Measurements from ENCODE around the gene MRPL34. TPM values are rescaled to one million over a fixed set of nuclear protein-coding genes. Genes with fewer than 3 reads are reported as not detected.
A peak's percentile ranks its signal among the peaks of the same experiment; 100 is the strongest.

Gene MRPL34
- total RNA-seq, 2 donors from 2014 or later, result 58.1 to 62.2 TPM

- TF ChIP-seq CTCF (conservative IDR thresholded peaks at IDR 0.05), result no peak
- Mint-ChIP-seq H3K4me1 (peaks cover 19% of the 10 kb centered on the region), H3K4me3 (peak overlapping the region; percentile 77), H3K27ac (peak overlapping the region; percentile 20), H3K36me3 (ENCODE audit: low read depth) (peaks cover 5% of the 10 kb centered on the region), H3K27me3 (ENCODE audit: insufficient read depth) (no peaks in the 10 kb centered on the region), H3K9me3 (no peaks in the 10 kb centered on the region)
- no peaks in the 10 kb centered on the region for H3K27me3 ChIP-seq (ENCODE audit: control insufficient read depth, insufficient read depth, low read length, poor library complexity, severe bottlenecking)
- H3K4me1 ChIP-seq (ENCODE audit: control insufficient read depth, insufficient read depth, low read length), result no peaks in the 10 kb centered on the region
- 13 to 21% methylated on average over 4 to 7 of the region's 7 CpGs for WGBS, 2 experiments (ENCODE audit: insufficient coverage in 1 of 2, insufficient read length in 1 of 2)
- no peak overlapping the region for H3K9ac ChIP-seq (ENCODE audit: extremely low read depth, low read length, poor library complexity, severe bottlenecking)
- H3K9me3 ChIP-seq (ENCODE audit: control insufficient read depth, low read length), result no peaks in the 10 kb centered on the region
- no peak overlapping the region for H3K4me3 ChIP-seq (ENCODE audit: low read length)
- no peaks in the 10 kb centered on the region for H3K36me3 ChIP-seq (ENCODE audit: control insufficient read depth, insufficient read depth, low read length)
- H3K27ac ChIP-seq (ENCODE audit: low read depth, low read length), result no peak overlapping the region
- DNase-seq, result no peak
These were observed 506 bp upstream of the MRPL34 start for GRCh38 chr19:17305216-17305516.

- peak overlapping the region; percentile 95 for H3K27ac Mint-ChIP-seq
- Histone ChIP-seq H3K27ac (ENCODE audit: low read depth, low read length) (peak overlapping the region; percentile 73), H3K9ac (ENCODE audit: extremely low read depth, low read length, poor library complexity, severe bottlenecking) (peak overlapping the region; percentile 70), H3K9me3 (ENCODE audit: control insufficient read depth, low read length) (no peaks in the 10 kb centered on the region), H3K4me3 (ENCODE audit: low read length) (peak overlapping the region; percentile 93), H3K27me3 (ENCODE audit: control insufficient read depth, insufficient read depth, low read length, poor library complexity, severe bottlenecking) (no peaks in the 10 kb centered on the region), H3K4me1 (ENCODE audit: control insufficient read depth, insufficient read depth, low read length) (peaks cover 6% of the 10 kb centered on the region), H3K36me3 (ENCODE audit: control insufficient read depth, insufficient read depth, low read length) (peaks cover under 1% of the 10 kb centered on the region)
- 7% methylated on average over 14 to 28 of the region's 28 CpGs for WGBS, 2 experiments (ENCODE audit: insufficient coverage in 1 of 2, insufficient read length in 1 of 2)
- H3K4me1 Mint-ChIP-seq, result peaks cover 25% of the 10 kb centered on the region
- no peak for DNase-seq
- H3K27me3 Mint-ChIP-seq (ENCODE audit: insufficient read depth), result no peaks in the 10 kb centered on the region
- no peaks in the 10 kb centered on the region for H3K9me3 Mint-ChIP-seq
- no peaks in the 10 kb centered on the region for H3K36me3 Mint-ChIP-seq (ENCODE audit: low read depth)
- peak overlapping the region; percentile 77 for H3K4me3 Mint-ChIP-seq
- TF ChIP-seq CTCF (conservative IDR thresholded peaks at IDR 0.05), result no peak
These were observed 628 bp downstream of the MRPL34 start for GRCh38 chr19:17306285-17306714.

- Mint-ChIP-seq H3K27me3 (ENCODE audit: insufficient read depth) (no peaks in the 10 kb centered on the region), H3K4me3 (peak overlapping the region; percentile 77), H3K4me1 (peaks cover 20% of the 10 kb centered on the region), H3K36me3 (ENCODE audit: low read depth) (no peaks in the 10 kb centered on the region), H3K27ac (peak overlapping the region; percentile 48), H3K9me3 (no peaks in the 10 kb centered on the region)
- peaks cover 11% of the 10 kb centered on the region for H3K36me3 ChIP-seq (ENCODE audit: control insufficient read depth, insufficient read depth, low read length)
- H3K27me3 ChIP-seq (ENCODE audit: control insufficient read depth, insufficient read depth, low read length, poor library complexity, severe bottlenecking), result no peaks in the 10 kb centered on the region
- 93 to 96% methylated on average over 7 to 8 of the region's 8 CpGs for WGBS, 2 experiments (ENCODE audit: insufficient coverage in 1 of 2, insufficient read length in 1 of 2)
- H3K27ac ChIP-seq (ENCODE audit: low read depth, low read length), result no peak overlapping the region
- no peak overlapping the region for H3K4me3 ChIP-seq (ENCODE audit: low read length)
- TF ChIP-seq CTCF (conservative IDR thresholded peaks at IDR 0.05), result no peak
- H3K4me1 ChIP-seq (ENCODE audit: control insufficient read depth, insufficient read depth, low read length), result peaks cover 6% of the 10 kb centered on the region
- DNase-seq, result no peak
- H3K9me3 ChIP-seq (ENCODE audit: control insufficient read depth, low read length), result no peaks in the 10 kb centered on the region
- H3K9ac ChIP-seq (ENCODE audit: extremely low read depth, low read length, poor library complexity, severe bottlenecking), result no peak overlapping the region
These were observed 2.3 kb downstream of the MRPL34 start for GRCh38 chr19:17307876-17308377.

Data from endodermal cell (in vitro differentiated cells).